GM12891 (cell line): Measurements from ENCODE around the gene CTRB1.

Experiments
- DNase-seq: peaks from one replicate; pipeline ENCODE4 v3.0.0; 2011; ENCODE audit warnings: low spot score; ENCODE audit not compliant: insufficient read length
- FAIRE-seq: peaks from 2 replicates; lab custom pipeline; 2011; peaks lifted over from hg19 to GRCh38; lab: Jason Lieb, UNC
- PAX5 ChIP-seq: IDR thresholded peaks from 2 replicates; pipeline ENCODE4 v1.6.1; 2011; ENCODE audit warnings: low read length, moderate library complexity, mild to moderate bottlenecking; ENCODE audit not compliant: insufficient read depth, severe bottlenecking
- POLR2A ChIP-seq: IDR thresholded peaks from 2 replicates; pipeline ENCODE4 v1.6.1; 2011; ENCODE audit warnings: low read depth, low read length, control low read depth
- POLR2AphosphoS5 ChIP-seq: IDR thresholded peaks from 2 replicates; pipeline ENCODE4 v1.6.1; 2011; ENCODE audit warnings: low read depth, low read length, control low read depth
- POU2F2 ChIP-seq: IDR thresholded peaks from 2 replicates; pipeline ENCODE4 v1.6.1; 2011; ENCODE audit warnings: low read depth, mild to moderate bottlenecking, control low read depth, low read length, moderate library complexity
- SPI1 ChIP-seq: IDR thresholded peaks from 2 replicates; pipeline ENCODE4 v1.6.1; 2011; ENCODE audit warnings: low read depth, low read length, control low read depth
- TAF1 ChIP-seq: IDR thresholded peaks from 2 replicates; pipeline ENCODE4 v1.6.1; 2011; ENCODE audit warnings: low read depth, low read length, control low read depth

The CTRB1 gene

GRCh38 chr16:75248536-75249380, 30.0 kb downstream of the CTRB1 start:
- DNase-seq (no peak), FAIRE-seq (no peak)
- TF ChIP-seq TAF1 = no peak
- no peak for TF ChIP-seq POLR2AphosphoS5
- TF ChIP-seq PAX5 = no peak
- TF ChIP-seq POU2F2 = no peak
- no peak for TF ChIP-seq POLR2A
- TF ChIP-seq SPI1 = no peak

- FAIRE-seq (no peak), DNase-seq (no peak)
- TF ChIP-seq POU2F2 (no peak), POLR2AphosphoS5 (no peak), TAF1 (no peak), PAX5 (no peak), SPI1 (no peak), POLR2A (no peak)
These were observed 30.7 kb downstream of the CTRB1 start for GRCh38 chr16:75249441-75249840.

GRCh38 chr16:75250089-75250808, 31.5 kb downstream of the CTRB1 start:
- DNase-seq = no peak
- TF ChIP-seq POLR2AphosphoS5 = no peak
- TF ChIP-seq TAF1 = no peak
- TF ChIP-seq PAX5 = no peak
- no peak for TF ChIP-seq POLR2A
- FAIRE-seq = no peak

GRCh38 chr16:75250809-75251279, 32.1 kb downstream of the CTRB1 start:
- no peak for TF ChIP-seq SPI1
- TF ChIP-seq POLR2A = no peak
- TF ChIP-seq POLR2AphosphoS5 = no peak
- no peak for TF ChIP-seq PAX5
- DNase-seq = peak; percentile 68
- no peak for FAIRE-seq

GRCh38 chr16:75251280-75252048, 32.7 kb downstream of the CTRB1 start, which contains the start of gene BCAR1:
BCAR1 (minus strand) TSS chr16:75251624; CDS start chr16:75251482, 142 bp downstream.
- no peak for TF ChIP-seq TAF1
- TF ChIP-seq POU2F2 = peak; percentile 47; the same call in 1 of the 2 replicates
- DNase-seq = peak; percentile 95
- FAIRE-seq = peak; percentile 82

GRCh38 chr16:75252049-75252864, 33.5 kb downstream of the CTRB1 start:
- no peak for DNase-seq
- TF ChIP-seq TAF1 = no peak
- no peak for TF ChIP-seq POU2F2
- no peak for TF ChIP-seq POLR2AphosphoS5
- TF ChIP-seq PAX5 = no peak
- no peak for TF ChIP-seq SPI1
- no peak for TF ChIP-seq POLR2A
- FAIRE-seq = no peak

- DNase-seq (no peak), FAIRE-seq (no peak)
- TF ChIP-seq SPI1 = no peak
- TF ChIP-seq PAX5 = no peak
- TF ChIP-seq POLR2AphosphoS5 = no peak
- TF ChIP-seq POLR2A = no peak
These were observed 34.4 kb downstream of the CTRB1 start for GRCh38 chr16:75252946-75253911.

GRCh38 chr16:75254359-75254837, 35.6 kb downstream of the CTRB1 start:
- no peak for DNase-seq
- no peak for TF ChIP-seq POLR2A
- no peak for FAIRE-seq
